ENCODE measurements around the gene TLCD5. TPM values are rescaled to one million over a fixed set of nuclear protein-coding genes. Genes with fewer than 3 reads are reported as not detected.

Gene TLCD5
- total and polyA plus RNA-seq, 2 experiments from 2014 or later: 8.7 to 9.0 TPM

DNA sequence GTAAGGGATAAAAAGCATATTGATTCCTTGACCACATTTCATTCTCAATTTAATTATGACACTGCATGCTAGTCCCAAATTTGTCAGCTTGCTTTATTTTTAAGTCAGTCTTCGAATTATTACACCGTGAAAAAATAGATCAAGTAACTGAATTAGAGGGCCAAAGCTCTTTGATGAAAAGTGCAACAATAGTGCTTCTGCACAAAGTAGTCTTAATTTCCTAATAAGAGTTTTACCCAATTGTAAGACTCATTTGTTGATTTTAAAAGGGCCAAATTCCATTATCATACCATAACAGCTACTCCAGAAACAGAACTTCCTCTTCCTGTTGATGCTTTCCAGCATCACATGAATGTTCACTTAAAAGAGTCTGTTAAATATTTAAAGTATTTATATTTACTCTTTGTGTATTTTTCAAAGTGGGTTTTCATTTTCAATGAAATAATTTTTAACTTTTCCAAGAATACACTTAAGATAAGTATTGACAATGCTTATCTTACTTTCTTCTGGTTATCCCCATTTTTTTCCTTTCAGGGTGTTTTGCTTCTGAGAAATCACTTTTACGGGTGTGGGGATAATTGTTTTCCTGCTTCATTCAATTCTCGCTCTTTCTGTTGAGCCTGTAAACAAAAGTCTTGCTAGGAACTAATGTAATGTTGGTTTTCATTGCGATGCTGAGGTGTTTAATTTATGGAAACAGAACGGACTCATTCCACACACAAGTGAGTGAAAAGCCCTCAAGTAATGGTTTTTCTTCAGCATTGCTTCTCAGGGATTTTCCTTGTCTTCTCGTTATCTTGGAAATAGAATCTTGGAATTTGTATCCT lies 13.2 kb downstream of the TLCD5 start:
- Histone ChIP-seq H3K79me2 (peaks cover 66% of the 10 kb centered on the region), H3K4me3 (peak overlapping the region; percentile 92), H3K27ac (peak overlapping the region; percentile 99), H3K4me2 (peak overlapping the region; percentile 89), H4K20me1 (ENCODE audit: insufficient read depth, poor library complexity, severe bottlenecking) (peaks cover 52% of the 10 kb centered on the region), H3K4me1 (ENCODE audit: insufficient read depth) (peaks cover 28% of the 10 kb centered on the region), H2AFZ (no peak overlapping the region), H3K9me2 (replicated peaks; ENCODE audit: insufficient read depth) (no peaks in the 10 kb centered on the region), H3K27me3 (no peaks in the 10 kb centered on the region), H3K9me3 (ENCODE audit: low read depth) (no peaks in the 10 kb centered on the region), H3K36me3 (replicated peaks; ENCODE audit: insufficient read depth, low read depth) (no peaks in the 10 kb centered on the region)
- WGBS (ENCODE audit: low lambda C conversion rate, missing lambda C conversion rate): 32% methylated on average over 7 of the region's 7 CpGs
- TF ChIP-seq, protein P1, sequence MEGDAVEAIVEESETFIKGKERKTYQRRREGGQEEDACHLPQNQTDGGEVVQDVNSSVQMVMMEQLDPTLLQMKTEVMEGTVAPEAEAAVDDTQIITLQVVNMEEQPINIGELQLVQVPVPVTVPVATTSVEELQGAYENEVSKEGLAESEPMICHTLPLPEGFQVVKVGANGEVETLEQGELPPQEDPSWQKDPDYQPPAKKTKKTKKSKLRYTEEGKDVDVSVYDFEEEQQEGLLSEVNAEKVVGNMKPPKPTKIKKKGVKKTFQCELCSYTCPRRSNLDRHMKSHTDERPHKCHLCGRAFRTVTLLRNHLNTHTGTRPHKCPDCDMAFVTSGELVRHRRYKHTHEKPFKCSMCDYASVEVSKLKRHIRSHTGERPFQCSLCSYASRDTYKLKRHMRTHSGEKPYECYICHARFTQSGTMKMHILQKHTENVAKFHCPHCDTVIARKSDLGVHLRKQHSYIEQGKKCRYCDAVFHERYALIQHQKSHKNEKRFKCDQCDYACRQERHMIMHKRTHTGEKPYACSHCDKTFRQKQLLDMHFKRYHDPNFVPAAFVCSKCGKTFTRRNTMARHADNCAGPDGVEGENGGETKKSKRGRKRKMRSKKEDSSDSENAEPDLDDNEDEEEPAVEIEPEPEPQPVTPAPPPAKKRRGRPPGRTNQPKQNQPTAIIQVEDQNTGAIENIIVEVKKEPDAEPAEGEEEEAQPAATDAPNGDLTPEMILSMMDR (IDR thresholded peaks at IDR 0.05; ENCODE audit: poor library complexity): no peak
- TF ChIP-seq EZH2phosphoT487 (IDR thresholded peaks at IDR 0.05; ENCODE audit: low read depth, severe bottlenecking, unreplicated experiment): no peak
- TF ChIP-seq EZH2 (IDR thresholded peaks at IDR 0.05; ENCODE audit: borderline replicate concordance): no peak
- no peak for DNase-seq (ENCODE audit: low spot score)

DNA sequence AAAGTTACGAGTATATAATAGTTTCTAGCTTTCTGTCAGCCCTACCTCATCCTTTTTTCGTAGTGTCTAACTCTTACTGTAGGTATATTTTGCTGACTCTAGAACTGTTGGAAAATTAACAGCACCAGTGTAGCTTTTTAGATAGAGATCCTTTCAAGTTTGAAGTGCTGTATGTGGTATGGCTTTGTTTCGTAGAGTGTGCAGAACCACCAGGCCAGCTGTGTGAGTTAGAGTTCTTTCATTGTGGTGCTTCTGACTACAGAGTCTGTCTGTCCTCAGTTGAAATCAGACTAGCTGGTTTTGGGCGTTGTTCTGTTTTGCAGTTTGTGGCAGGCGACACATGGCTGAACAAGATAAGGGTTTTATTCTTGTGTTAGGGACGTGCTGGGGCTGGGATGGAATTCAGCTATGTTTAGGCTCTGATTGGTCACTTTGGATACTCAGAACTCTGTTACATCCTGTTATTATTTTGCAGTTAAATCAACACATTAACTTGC lies 14.3 kb downstream of the TLCD5 start:
- 20% methylated on average over 6 of the region's 6 CpGs for WGBS (ENCODE audit: low lambda C conversion rate, missing lambda C conversion rate)
- no peak for TF ChIP-seq EZH2phosphoT487 (IDR thresholded peaks at IDR 0.05; ENCODE audit: low read depth, severe bottlenecking, unreplicated experiment)
- TF ChIP-seq, protein P1 (IDR thresholded peaks at IDR 0.05; ENCODE audit: poor library complexity): no peak
- TF ChIP-seq EZH2 (IDR thresholded peaks at IDR 0.05; ENCODE audit: borderline replicate concordance): no peak
- peak; percentile 18 for DNase-seq (ENCODE audit: low spot score)
- Histone ChIP-seq H3K27me3 (no peaks in the 10 kb centered on the region), H3K79me2 (peaks cover 78% of the 10 kb centered on the region), H3K27ac (peak overlapping the region; percentile 99), H4K20me1 (ENCODE audit: insufficient read depth, poor library complexity, severe bottlenecking) (peaks cover 63% of the 10 kb centered on the region), H3K4me2 (peak overlapping the region; percentile 89), H3K4me3 (peak overlapping the region; percentile 92), H3K9me2 (replicated peaks; ENCODE audit: insufficient read depth) (no peaks in the 10 kb centered on the region), H3K9me3 (ENCODE audit: low read depth) (no peaks in the 10 kb centered on the region), H2AFZ (no peak overlapping the region), H3K4me1 (ENCODE audit: insufficient read depth) (peaks cover 28% of the 10 kb centered on the region), H3K36me3 (replicated peaks; ENCODE audit: insufficient read depth, low read depth) (no peaks in the 10 kb centered on the region)

DNA sequence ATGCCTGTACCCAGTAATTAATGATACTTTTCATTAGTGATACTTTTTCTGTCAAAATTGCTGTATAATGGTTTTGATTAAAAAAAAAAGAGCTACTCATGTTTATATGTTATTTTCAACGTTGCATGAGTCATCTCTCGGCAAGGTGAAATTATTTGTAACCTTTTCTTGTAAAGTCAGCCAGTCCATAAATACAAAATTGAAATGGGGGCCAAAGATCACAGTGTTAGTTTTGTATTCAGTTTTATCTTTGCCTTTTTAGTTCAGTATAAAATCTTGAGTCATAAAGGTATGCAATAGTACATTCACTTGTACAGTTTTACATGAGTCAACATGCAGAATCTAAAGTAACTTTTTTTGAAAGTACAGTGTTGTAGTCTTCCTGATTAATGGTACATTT lies 15.4 kb downstream of the TLCD5 start:
- H3K9me3 ChIP-seq (ENCODE audit: low read depth): no peaks in the 10 kb centered on the region
- peak overlapping the region; percentile 99 for H3K27ac ChIP-seq
- peaks cover 28% of the 10 kb centered on the region for H3K4me1 ChIP-seq (ENCODE audit: insufficient read depth)
- H4K20me1 ChIP-seq (ENCODE audit: insufficient read depth, poor library complexity, severe bottlenecking): peaks cover 71% of the 10 kb centered on the region
- no peaks in the 10 kb centered on the region for H3K27me3 ChIP-seq
- H3K36me3 ChIP-seq (replicated peaks; ENCODE audit: insufficient read depth, low read depth): no peaks in the 10 kb centered on the region
- H3K4me3 ChIP-seq: peak overlapping the region; percentile 2
- H3K79me2 ChIP-seq: peaks cover 89% of the 10 kb centered on the region
- 59% methylated on average over 2 of the region's 2 CpGs for WGBS (ENCODE audit: low lambda C conversion rate, missing lambda C conversion rate)
- TF ChIP-seq EZH2phosphoT487 (IDR thresholded peaks at IDR 0.05; ENCODE audit: low read depth, severe bottlenecking, unreplicated experiment): no peak
- TF ChIP-seq, protein P1 (IDR thresholded peaks at IDR 0.05; ENCODE audit: poor library complexity): no peak
- TF ChIP-seq EZH2 (IDR thresholded peaks at IDR 0.05; ENCODE audit: borderline replicate concordance): no peak
- no peak for DNase-seq (ENCODE audit: low spot score)
- no peak overlapping the region for H2AFZ ChIP-seq
- H3K9me2 ChIP-seq (replicated peaks; ENCODE audit: insufficient read depth): no peaks in the 10 kb centered on the region
- peak overlapping the region; percentile 89 for H3K4me2 ChIP-seq

All from hepatocyte (in vitro differentiated cells).